SK-N-SH treated with all-trans-retinoic acid at 6 μM for 48 hours (cell line): ENCODE measurements around the gene LCE3C.

Experiments
- ATAC-seq: fragments of 200-7000 bp; cut with Tn5 transposase; 3 replicates; pipeline ENCODE4 v1.9.1; 2020; ENCODE audit warnings: mild to moderate bottlenecking, moderate library complexity
- ARNTL ChIP-seq: fragments of 450-650 bp; formaldehyde crosslinking; IDR thresholded peaks from 2 replicates; pipeline ENCODE4 v1.5.0; 2020; ENCODE audit warnings: low read depth, mild to moderate bottlenecking, moderate library complexity, borderline replicate concordance
- BACH2 ChIP-seq: fragments of 250-450 bp; sonication (Bioruptor Pico); IDR thresholded peaks from 2 replicates; pipeline ENCODE4 v1.9.0; 2021; ENCODE audit warnings: mild to moderate bottlenecking, borderline replicate concordance
- CREB5 ChIP-seq: fragments of 250-450 bp; sonication (Bioruptor Pico); IDR thresholded peaks from 2 replicates; pipeline ENCODE4 v1.5.1; 2020; ENCODE audit warnings: low read depth, mild to moderate bottlenecking, moderate library complexity
- CSDC2 ChIP-seq: fragments of 250-450 bp; sonication (Bioruptor Pico); IDR thresholded peaks from 2 replicates; pipeline ENCODE4 v1.5.0; 2020; ENCODE audit warnings: mild to moderate bottlenecking, moderate library complexity
- ESRRG ChIP-seq: fragments of 250-450 bp; sonication (Bioruptor Pico); IDR thresholded peaks from 2 replicates; pipeline ENCODE4 v1.6.1; 2021; ENCODE audit warnings: mild to moderate bottlenecking
- OSR1 ChIP-seq: fragments of 250-450 bp; sonication (Bioruptor Pico); IDR thresholded peaks from 2 replicates; pipeline ENCODE4 v1.8.0; 2022; ENCODE audit warnings: moderate library complexity, mild to moderate bottlenecking, inconsistent platforms
- POU6F1 ChIP-seq: fragments of 250-450 bp; sonication (Bioruptor Pico); IDR thresholded peaks from 2 replicates; pipeline ENCODE4 v1.8.0; 2021; ENCODE audit warnings: low read depth, mild to moderate bottlenecking, moderate library complexity, borderline replicate concordance
- RARB ChIP-seq: fragments of 250-450 bp; sonication (Bioruptor Pico); IDR thresholded peaks from 2 replicates; pipeline ENCODE4 v1.8.0; 2021; ENCODE audit warnings: mild to moderate bottlenecking, moderate library complexity
- SNAI2 ChIP-seq: fragments of 250-450 bp; sonication (Bioruptor Pico); IDR thresholded peaks from 2 replicates; pipeline ENCODE4 v1.5.0; 2020; ENCODE audit warnings: mild to moderate bottlenecking, moderate library complexity
- TCF4 ChIP-seq: fragments of 250-450 bp; sonication (Bioruptor Pico); IDR thresholded peaks from 2 replicates; pipeline ENCODE4 v1.8.0; 2021; ENCODE audit warnings: mild to moderate bottlenecking, moderate library complexity, borderline replicate concordance
- TOX ChIP-seq: fragments of 250-450 bp; sonication (Bioruptor Pico); IDR thresholded peaks from 2 replicates; pipeline ENCODE4 v1.8.0; 2021; ENCODE audit warnings: mild to moderate bottlenecking, moderate library complexity, borderline replicate concordance
- TSHZ2 ChIP-seq: fragments of 250-450 bp; sonication (Bioruptor Pico); IDR thresholded peaks from 2 replicates; pipeline ENCODE4 v1.5.0; 2020; ENCODE audit warnings: mild to moderate bottlenecking, moderate library complexity
- ZC3H10 ChIP-seq: fragments of 250-450 bp; sonication (Bioruptor Pico); IDR thresholded peaks from 2 replicates; pipeline ENCODE4 v1.5.1; 2021; ENCODE audit warnings: mild to moderate bottlenecking, moderate library complexity
- ZFP3 ChIP-seq: fragments of 250-450 bp; sonication (Bioruptor Pico); IDR thresholded peaks from 2 replicates; pipeline ENCODE4 v1.5.0; 2020; ENCODE audit warnings: mild to moderate bottlenecking, moderate library complexity
- ZFP30 ChIP-seq: fragments of 450-650 bp; formaldehyde crosslinking; IDR thresholded peaks from 2 replicates; pipeline ENCODE4 v1.5.0; 2022; ENCODE audit warnings: mild to moderate bottlenecking, moderate library complexity
- ZNF565 ChIP-seq: fragments of 450-650 bp; formaldehyde crosslinking; conservative IDR thresholded peaks from 2 replicates; pipeline ENCODE4 v1.5.0; 2020; ENCODE audit warnings: low read depth, mild to moderate bottlenecking, moderate library complexity
- ZNF70 ChIP-seq: fragments of 450-650 bp; formaldehyde crosslinking; IDR thresholded peaks from 2 replicates; pipeline ENCODE4 v1.5.0; 2020; ENCODE audit warnings: mild to moderate bottlenecking, moderate library complexity
- ZNF8 ChIP-seq: fragments of 450-650 bp; formaldehyde crosslinking; IDR thresholded peaks from 2 replicates; pipeline ENCODE4 v1.5.0; 2020; ENCODE audit warnings: mild to moderate bottlenecking, moderate library complexity
- TF ChIP-seq, protein P1 (sequence below): fragments of 250-450 bp; sonication (Bioruptor Pico); IDR thresholded peaks from 2 replicates; pipeline ENCODE4 v1.5.1; 2021; ENCODE audit warnings: mild to moderate bottlenecking, moderate library complexity

Gene LCE3C

DNA sequence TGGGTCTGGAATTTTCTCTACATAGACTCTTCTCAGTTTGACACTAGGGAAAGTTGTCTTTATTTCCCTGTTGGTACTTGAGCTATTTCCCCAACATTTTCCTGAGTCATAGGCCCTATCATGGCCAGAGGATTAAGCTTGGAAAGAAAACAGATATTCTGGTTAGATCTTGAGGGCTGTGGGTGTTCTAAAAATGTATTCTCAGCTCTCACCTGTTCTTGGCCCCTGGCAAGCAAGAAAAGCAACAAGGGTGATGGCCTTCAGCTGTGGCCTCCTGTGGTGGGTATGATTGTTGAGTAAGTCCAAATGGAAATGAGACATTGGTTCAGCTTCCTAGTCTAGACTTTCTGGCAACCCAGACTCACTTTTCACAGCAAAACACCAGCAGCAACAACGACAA is 40.3 kb downstream of the LCE3C start:
- TF ChIP-seq CSDC2 (no peak), BACH2 (CRISPR knock-in tag) (no peak), ZNF565 (CRISPR knock-in tag) (no peak), TOX (no peak)
- no peak for ATAC-seq

- TF ChIP-seq TSHZ2 (CRISPR knock-in tag), result no peak
- TF ChIP-seq POU6F1 (CRISPR knock-in tag), result no peak
- TF ChIP-seq CREB5, result no peak
- no peak for TF ChIP-seq ZFP3 (CRISPR knock-in tag)
- TF ChIP-seq ZC3H10, result no peak
- no peak for TF ChIP-seq BACH2 (CRISPR knock-in tag)
- no peak for TF ChIP-seq SNAI2 (CRISPR knock-in tag)
- TF ChIP-seq ZNF70 (CRISPR knock-in tag), result no peak
- TF ChIP-seq OSR1, result no peak
- TF ChIP-seq ZFP30 (CRISPR knock-in tag), result no peak
- TF ChIP-seq ZNF8 (CRISPR knock-in tag), result no peak
- no peak for TF ChIP-seq ESRRG
- TF ChIP-seq ARNTL (CRISPR knock-in tag), result no peak
- TF ChIP-seq TCF4 (CRISPR knock-in tag), result no peak
- no peak for TF ChIP-seq TOX
- ATAC-seq, result no peak
These were observed 43.9 kb downstream of the LCE3C start for GRCh38 chr1:152643945-152644344.

- no peak for ATAC-seq
These were observed 45.1 kb downstream of the LCE3C start for GRCh38 chr1:152645146-152645545.

More at GRCh38 chr1:152645146-152645545, 45.1 kb downstream of the LCE3C start:
- no peak for TF ChIP-seq TSHZ2 (CRISPR knock-in tag)
- no peak for TF ChIP-seq ZNF565 (CRISPR knock-in tag)
- no peak for TF ChIP-seq RARB (CRISPR knock-in tag)
- TF ChIP-seq, protein P1, sequence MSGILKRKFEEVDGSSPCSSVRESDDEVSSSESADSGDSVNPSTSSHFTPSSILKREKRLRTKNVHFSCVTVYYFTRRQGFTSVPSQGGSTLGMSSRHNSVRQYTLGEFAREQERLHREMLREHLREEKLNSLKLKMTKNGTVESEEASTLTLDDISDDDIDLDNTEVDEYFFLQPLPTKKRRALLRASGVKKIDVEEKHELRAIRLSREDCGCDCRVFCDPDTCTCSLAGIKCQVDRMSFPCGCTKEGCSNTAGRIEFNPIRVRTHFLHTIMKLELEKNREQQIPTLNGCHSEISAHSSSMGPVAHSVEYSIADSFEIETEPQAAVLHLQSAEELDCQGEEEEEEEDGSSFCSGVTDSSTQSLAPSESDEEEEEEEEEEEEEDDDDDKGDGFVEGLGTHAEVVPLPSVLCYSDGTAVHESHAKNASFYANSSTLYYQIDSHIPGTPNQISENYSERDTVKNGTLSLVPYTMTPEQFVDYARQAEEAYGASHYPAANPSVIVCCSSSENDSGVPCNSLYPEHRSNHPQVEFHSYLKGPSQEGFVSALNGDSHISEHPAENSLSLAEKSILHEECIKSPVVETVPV (CRISPR knock-in tag), result no peak
